ENCODE results near the gene PRRT1. TPM values are rescaled to one million over a fixed set of nuclear protein-coding genes. Genes with fewer than 3 reads are reported as not detected.

Gene PRRT1
- total RNA-seq, 1 donor from 2014 or later: 2.7 TPM

- Mint-ChIP-seq H3K9me3 (no peaks in the 10 kb centered on the region), H3K27me3 (peaks cover 21% of the 10 kb centered on the region), H3K4me3 (no peak overlapping the region), H3K27ac (peak overlapping the region; percentile 24), H3K4me1 (ENCODE audit: unreplicated experiment) (peaks cover 44% of the 10 kb centered on the region), H3K36me3 (peaks cover under 1% of the 10 kb centered on the region)
- DNase-seq (ENCODE audit: extremely low spot score, unreplicated experiment): no peak
- no peak for TF ChIP-seq CTCF (conservative IDR thresholded peaks at IDR 0.05)
These were observed 1.5 kb downstream of the PRRT1 start for GRCh38 chr6:32149932-32150870.

GRCh38 chr6:32149092-32149755, 2.5 kb downstream of the PRRT1 start:
- Mint-ChIP-seq H3K4me1 (ENCODE audit: unreplicated experiment) (peaks cover 36% of the 10 kb centered on the region), H3K27me3 (peaks cover 21% of the 10 kb centered on the region), H3K27ac (no peak overlapping the region), H3K36me3 (no peaks in the 10 kb centered on the region), H3K4me3 (no peak overlapping the region), H3K9me3 (no peaks in the 10 kb centered on the region)
- TF ChIP-seq CTCF (conservative IDR thresholded peaks at IDR 0.05): no peak
- DNase-seq (ENCODE audit: extremely low spot score, unreplicated experiment): no peak

DNA sequence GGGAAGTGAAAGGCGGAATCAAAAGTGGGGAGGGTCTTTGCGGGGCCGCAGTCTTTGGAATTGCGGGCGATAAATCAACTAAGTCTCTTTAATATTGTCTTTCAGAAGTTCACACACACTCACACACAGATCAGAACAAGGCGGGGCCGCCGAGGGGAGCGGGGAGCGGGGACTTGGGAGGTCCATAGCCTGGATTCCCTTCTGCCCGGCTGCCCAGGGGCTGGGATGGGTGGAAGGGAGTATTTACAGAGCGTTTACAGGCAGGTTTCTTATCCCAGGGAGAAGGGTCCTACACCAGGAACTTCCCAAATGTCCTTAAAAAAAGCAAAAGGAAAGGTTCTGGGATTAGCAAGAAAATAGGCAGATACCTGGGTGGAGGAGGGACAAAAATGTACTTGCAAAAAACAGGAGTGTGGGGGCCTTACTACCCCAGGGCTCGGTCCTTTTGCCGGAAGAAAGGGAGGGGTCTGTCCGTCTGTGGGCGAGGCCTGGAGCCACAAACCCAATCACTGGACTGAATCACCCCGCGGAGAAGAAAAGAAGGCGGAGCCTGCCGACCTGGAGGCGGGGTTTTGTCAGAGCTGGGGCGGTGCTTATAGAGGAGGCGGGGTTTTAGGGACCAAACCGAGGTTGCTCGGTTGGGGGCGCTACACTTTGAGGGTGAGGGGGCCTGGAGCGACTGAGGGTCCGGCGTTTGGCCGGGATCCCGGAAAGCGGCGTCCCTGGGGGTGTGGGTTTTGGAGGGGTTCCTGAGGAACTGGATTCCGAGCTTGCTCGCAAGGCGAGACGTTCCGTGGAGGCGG, 3.2 kb downstream of the PRRT1 start:
- Mint-ChIP-seq H3K27me3 (peaks cover 21% of the 10 kb centered on the region), H3K4me3 (no peak overlapping the region), H3K36me3 (no peaks in the 10 kb centered on the region), H3K27ac (no peak overlapping the region), H3K9me3 (no peaks in the 10 kb centered on the region), H3K4me1 (ENCODE audit: unreplicated experiment) (peaks cover 31% of the 10 kb centered on the region)
- TF ChIP-seq CTCF (conservative IDR thresholded peaks at IDR 0.05): no peak
- no peak for DNase-seq (ENCODE audit: extremely low spot score, unreplicated experiment)

DNA sequence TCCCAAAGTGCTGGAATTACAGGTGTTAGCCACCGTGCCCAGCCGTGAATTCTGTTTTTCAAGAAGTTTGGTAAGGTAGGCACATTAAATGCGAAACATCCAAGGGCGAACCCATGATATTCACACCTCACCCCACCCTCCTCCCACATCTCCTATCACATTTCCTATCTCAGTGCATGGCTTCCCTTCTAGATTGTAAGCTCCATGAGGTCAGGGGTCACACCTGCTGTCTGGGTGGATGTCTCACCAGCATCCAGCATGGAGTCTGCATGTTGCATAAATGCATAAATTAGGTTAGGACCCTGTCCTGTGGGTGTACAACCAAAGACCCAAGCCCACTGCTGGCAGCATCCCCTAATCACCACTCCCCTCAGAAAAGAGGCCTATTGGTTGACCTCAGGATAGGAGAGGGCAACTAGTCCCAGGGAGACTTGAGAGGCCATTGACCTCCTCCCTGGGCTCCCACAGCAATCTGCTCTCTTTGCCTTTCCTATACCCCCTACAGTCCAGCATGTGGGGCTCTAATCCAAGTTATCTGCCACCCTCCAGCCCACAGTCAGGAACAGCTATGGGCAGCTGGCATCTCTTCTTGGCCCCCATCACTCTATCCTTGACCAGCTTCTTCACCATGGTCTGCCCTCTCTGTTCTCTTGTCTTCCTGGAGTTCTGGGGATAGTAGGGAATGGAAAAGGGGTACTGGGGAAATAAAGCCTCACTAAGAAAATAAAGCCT, 4.2 kb downstream of the PRRT1 start:
- H3K4me1 Mint-ChIP-seq (ENCODE audit: unreplicated experiment): peaks cover 24% of the 10 kb centered on the region
- no peaks in the 10 kb centered on the region for H3K9me3 Mint-ChIP-seq
- H3K4me3 Mint-ChIP-seq: no peak overlapping the region
- TF ChIP-seq CTCF (conservative IDR thresholded peaks at IDR 0.05): no peak
- H3K27ac Mint-ChIP-seq: no peak overlapping the region
- no peak for DNase-seq (ENCODE audit: extremely low spot score, unreplicated experiment)
- H3K27me3 Mint-ChIP-seq: peaks cover 18% of the 10 kb centered on the region
- no peaks in the 10 kb centered on the region for H3K36me3 Mint-ChIP-seq

- no peak overlapping the region for H3K27ac Mint-ChIP-seq
- H3K36me3 Mint-ChIP-seq: no peaks in the 10 kb centered on the region
- DNase-seq (ENCODE audit: extremely low spot score, unreplicated experiment): no peak
- no peaks in the 10 kb centered on the region for H3K9me3 Mint-ChIP-seq
- H3K27me3 Mint-ChIP-seq: peaks cover 18% of the 10 kb centered on the region
- H3K4me1 Mint-ChIP-seq (ENCODE audit: unreplicated experiment): peaks cover 18% of the 10 kb centered on the region
- H3K4me3 Mint-ChIP-seq: no peak overlapping the region
- TF ChIP-seq CTCF (conservative IDR thresholded peaks at IDR 0.05): no peak
These were observed 5.1 kb downstream of the PRRT1 start for GRCh38 chr6:32146687-32147086.
